ENCODE data around the gene TMEM238.

GRCh38 chr19:55391191-55391670 is 7.1 kb upstream of the TMEM238 start:
- TF ChIP-seq POLR2AphosphoS5 (IDR thresholded peaks at IDR 0.05; ENCODE audit: borderline replicate concordance, low read depth, low read length) (0 out of 2 replicates have a peak, but pooled peaks have one; percentile 46), EZH2 (IDR thresholded peaks at IDR 0.05) (no peak), FOXP2 (optimal IDR thresholded peaks at IDR 0.05; ENCODE audit: control extremely low read depth, extremely low read length, insufficient read depth) (no peak)
